Neural cell (in vitro differentiated cells): ENCODE measurements around the gene LHX4. TPM values are rescaled to one million over a fixed set of nuclear protein-coding genes. Genes with fewer than 3 reads are reported as not detected.

ENCODE experiments used
- H2AFZ ChIP-seq: fragments of 200-600, 300-800 bp; sonication (generic), shearing (Covaris generic); 2 replicates; pipeline ENCODE4 v1.6.0; 2014; ENCODE audit warnings: low read depth, mild to moderate bottlenecking, antibody characterized with exemption, low read length, moderate library complexity
- H3F3A ChIP-seq: fragments of 200-600 bp; shearing (Covaris generic); 2 replicates; pipeline ENCODE4 v1.6.1; 2016; ENCODE audit warnings: mild to moderate bottlenecking, moderate library complexity, mixed read lengths, antibody characterized with exemption, low read length; ENCODE audit not compliant: insufficient read depth, poor library complexity, severe bottlenecking
- H3K27ac ChIP-seq: fragments of 200-600, 300-800 bp; sonication (generic), shearing (Covaris generic); 2 replicates; pipeline ENCODE4 v1.5.1; 2014; ENCODE audit warnings: mild to moderate bottlenecking, low read length, moderate library complexity
- H3K27me3 ChIP-seq: fragments of 300-800, 200-600 bp; sonication (generic), shearing (Covaris generic); 2 replicates; pipeline ENCODE4 v1.6.0; 2014; ENCODE audit warnings: mild to moderate bottlenecking, low read depth, low read length, moderate library complexity; ENCODE audit not compliant: insufficient read depth
- H3K36me3 ChIP-seq: fragments of 300-800, 200-600 bp; sonication (generic), shearing (Covaris generic); 2 replicates; pipeline ENCODE4 v1.5.1; 2014; ENCODE audit warnings: mild to moderate bottlenecking, antibody characterized with exemption, low read length, moderate library complexity; ENCODE audit not compliant: insufficient read depth
- H3K4me2 ChIP-seq: fragments of 300-800, 200-600 bp; sonication (generic), shearing (Covaris generic); 2 replicates; pipeline ENCODE4 v1.6.0; 2014; ENCODE audit warnings: mild to moderate bottlenecking, low read length
- H3K4me3 ChIP-seq: fragments of 300-800, 200-600 bp; sonication (generic), shearing (Covaris generic); 2 replicates; pipeline ENCODE4 v1.5.1; 2014; ENCODE audit warnings: mild to moderate bottlenecking, low read length, moderate library complexity
- H3K79me2 ChIP-seq: fragments of 200-600 bp; shearing (Covaris generic); replicated peaks from 2 replicates; pipeline ENCODE4 v1.6.0; 2014; ENCODE audit warnings: mild to moderate bottlenecking, low read length, moderate library complexity; ENCODE audit not compliant: insufficient read depth
- H3K9ac ChIP-seq: fragments of 300-800, 200-600 bp; sonication (generic), shearing (Covaris generic); 2 replicates; pipeline ENCODE4 v1.6.1; 2016; ENCODE audit warnings: mild to moderate bottlenecking, low read length, mixed read lengths
- H3K9me2 ChIP-seq: fragments of 200-600 bp; shearing (Covaris generic); 2 replicates; pipeline ENCODE4 v1.6.1; 2016; ENCODE audit warnings: mild to moderate bottlenecking, low read length, mixed read lengths; ENCODE audit not compliant: insufficient read depth
- H3K9me3 ChIP-seq: fragments of 200-600, 300-800 bp; sonication (generic), shearing (Covaris generic); 2 replicates; pipeline ENCODE4 v1.6.1; 2016; ENCODE audit warnings: mild to moderate bottlenecking, mixed run types, low read length, moderate library complexity, mixed read lengths
- H4K20me1 ChIP-seq: fragments of 200-600 bp; shearing (Covaris generic); 2 replicates; pipeline ENCODE4 v1.6.1; 2016; ENCODE audit warnings: mild to moderate bottlenecking, mixed run types; ENCODE audit not compliant: insufficient read depth
- CTCF ChIP-seq: fragments of 450-650 bp; IDR thresholded peaks from 2 replicates; pipeline ENCODE4 v1.5.1; 2014; ENCODE audit warnings: antibody characterized with exemption, mild to moderate bottlenecking, moderate library complexity; ENCODE audit not compliant: poor library complexity, severe bottlenecking
- EP300 ChIP-seq: fragments of 450-650 bp; conservative IDR thresholded peaks from 2 replicates; pipeline ENCODE4 v1.6.1; 2014; ENCODE audit warnings: antibody characterized with exemption, mild to moderate bottlenecking, moderate library complexity; ENCODE audit not compliant: poor library complexity, severe bottlenecking
- EZH2 ChIP-seq: fragments of 200-600, 300-800 bp; shearing (Covaris generic), sonication (generic); IDR thresholded peaks from 2 replicates; pipeline ENCODE4 v1.6.1; 2014; ENCODE audit warnings: antibody characterized with exemption, low read length, borderline replicate concordance, mild to moderate bottlenecking; ENCODE audit not compliant: insufficient read depth, poor library complexity, severe bottlenecking
- MXI1 ChIP-seq: fragments of 450-650 bp; conservative IDR thresholded peaks from 2 replicates; pipeline ENCODE4 v1.6.1; 2014; ENCODE audit warnings: antibody characterized with exemption, mild to moderate bottlenecking; ENCODE audit not compliant: poor library complexity, severe bottlenecking
- POLR2AphosphoS5 ChIP-seq: IDR thresholded peaks from 2 replicates; pipeline ENCODE4 v1.6.1; 2012
- RAD21 ChIP-seq: fragments of 450-650 bp; conservative IDR thresholded peaks from 2 replicates; pipeline ENCODE4 v1.6.1; 2014; ENCODE audit warnings: antibody characterized with exemption, mild to moderate bottlenecking, moderate library complexity
- REST ChIP-seq: IDR thresholded peaks from 2 replicates; pipeline ENCODE4 v1.6.1; 2012; ENCODE audit warnings: borderline replicate concordance
- SMC3 ChIP-seq: fragments of 450-650 bp; conservative IDR thresholded peaks from 2 replicates; pipeline ENCODE4 v1.6.1; 2014; ENCODE audit warnings: antibody characterized with exemption, mild to moderate bottlenecking, moderate library complexity; ENCODE audit not compliant: poor library complexity
- TAF1 ChIP-seq: IDR thresholded peaks from 2 replicates; pipeline ENCODE4 v1.6.1; 2012; ENCODE audit warnings: low read depth
- polyA plus RNA-seq: library from polyadenylated mRNA; depleted of rRNA; stranded (reverse); fragments of >200 nt; gene quantifications from 2 replicates; pipeline ENCODE4 v1.2.3, GENCODE V29; 2014

The LHX4 gene
- polyA plus RNA-seq, 1 donor from 2014 or later, result not detected

GRCh38 chr1:180258935-180259334 lies 28.9 kb downstream of the LHX4 start:
- TF ChIP-seq MXI1 (no peak), EP300 (no peak), CTCF (no peak), SMC3 (no peak), POLR2AphosphoS5 (no peak), TAF1 (no peak), RAD21 (no peak)
- H3K4me3 ChIP-seq, result no peak overlapping the region
- no peak overlapping the region for H3K9ac ChIP-seq
- H3K4me2 ChIP-seq, result no peak overlapping the region
- H3K27me3 ChIP-seq, result no peaks in the 10 kb centered on the region
- no peaks in the 10 kb centered on the region for H4K20me1 ChIP-seq
- no peak overlapping the region for H3K27ac ChIP-seq
- no peaks in the 10 kb centered on the region for H3K9me3 ChIP-seq
- H3K36me3 ChIP-seq, result no peaks in the 10 kb centered on the region
- H3F3A ChIP-seq, result no peaks in the 10 kb centered on the region
- H3K9me2 ChIP-seq, result no peaks in the 10 kb centered on the region
- no peak overlapping the region for H2AFZ ChIP-seq
- no peaks in the 10 kb centered on the region for H3K79me2 ChIP-seq

- H3K79me2 ChIP-seq, result no peaks in the 10 kb centered on the region
- H3K9me2 ChIP-seq, result no peaks in the 10 kb centered on the region
- no peak overlapping the region for H3K4me2 ChIP-seq
- H3K9me3 ChIP-seq, result no peaks in the 10 kb centered on the region
- no peaks in the 10 kb centered on the region for H3K27me3 ChIP-seq
- no peaks in the 10 kb centered on the region for H4K20me1 ChIP-seq
- H3K36me3 ChIP-seq, result no peaks in the 10 kb centered on the region
- H2AFZ ChIP-seq, result no peak overlapping the region
- H3F3A ChIP-seq, result no peaks in the 10 kb centered on the region
- H3K27ac ChIP-seq, result no peak overlapping the region
- TF ChIP-seq CTCF, result no peak
- no peak for TF ChIP-seq RAD21
- TF ChIP-seq EP300, result no peak
- TF ChIP-seq POLR2AphosphoS5, result no peak
- TF ChIP-seq EZH2, result no peak
- TF ChIP-seq TAF1, result no peak
- no peak for TF ChIP-seq REST
- TF ChIP-seq MXI1, result no peak
- TF ChIP-seq SMC3, result no peak
- H3K9ac ChIP-seq, result no peak overlapping the region
- no peak overlapping the region for H3K4me3 ChIP-seq
Observed at GRCh38 chr1:180259431-180260338, 29.6 kb downstream of the LHX4 start.
